Smooth muscle cell (in vitro differentiated cells): Measurements from ENCODE around the gene CAPNS2. TPM values are rescaled to one million over a fixed set of nuclear protein-coding genes. Genes with fewer than 3 reads are reported as not detected.

Experiments used
- DNase-seq: peaks from one replicate; lab custom pipeline; 2025; ENCODE audit not compliant: unreplicated experiment; lab: John Stamatoyannopoulos, UW
- H2AFZ ChIP-seq: fragments of 200-600 bp; sonication (generic); 2 replicates; pipeline ENCODE4 v1.6.0; 2016; ENCODE audit warnings: antibody characterized with exemption, low read depth, mild to moderate bottlenecking
- H3F3A ChIP-seq: fragments of 200-600 bp; sonication (generic); 2 replicates; pipeline ENCODE4 v1.6.0; 2017; ENCODE audit warnings: antibody characterized with exemption, low read depth
- H3K27ac ChIP-seq: fragments of 200-600 bp; sonication (generic); 2 replicates; pipeline ENCODE4 v1.5.1; 2016; ENCODE audit warnings: low read depth, mild to moderate bottlenecking
- H3K27me3 ChIP-seq: fragments of 200-600 bp; sonication (generic); 2 replicates; pipeline ENCODE4 v1.6.1; 2016; ENCODE audit warnings: low read depth, mild to moderate bottlenecking
- H3K36me3 ChIP-seq: fragments of 200-600 bp; sonication (generic); 2 replicates; pipeline ENCODE4 v1.5.1; 2016; ENCODE audit warnings: low read depth
- H3K4me1 ChIP-seq: fragments of 200-600 bp; sonication (generic); 2 replicates; pipeline ENCODE4 v1.5.1; 2016; ENCODE audit warnings: low read depth
- H3K4me2 ChIP-seq: fragments of 200-600 bp; sonication (generic); 2 replicates; pipeline ENCODE4 v1.6.0; 2016; ENCODE audit warnings: mild to moderate bottlenecking
- H3K4me3 ChIP-seq: fragments of 200-600 bp; sonication (generic); 2 replicates; pipeline ENCODE4 v1.5.1; 2016; ENCODE audit warnings: mild to moderate bottlenecking
- H3K79me2 ChIP-seq: fragments of 200-600 bp; sonication (generic); 2 replicates; pipeline ENCODE4 v1.6.0; 2016; ENCODE audit warnings: low read depth, mild to moderate bottlenecking
- H3K9ac ChIP-seq: fragments of 200-600 bp; sonication (generic); 2 replicates; pipeline ENCODE4 v1.6.0; 2016; ENCODE audit warnings: low read depth
- H3K9me3 ChIP-seq: fragments of 200-600 bp; sonication (generic); replicated peaks from 2 replicates; pipeline ENCODE4 v1.5.1; 2016; ENCODE audit warnings: low read depth
- H4K20me1 ChIP-seq: fragments of 200-600 bp; sonication (generic); 2 replicates; pipeline ENCODE4 v1.6.0; 2016; ENCODE audit warnings: low read depth
- WGBS: methylation state at CpG from one replicate; pipeline ENCODE4 v1.1.7; 2016; ENCODE audit warnings: low lambda C conversion rate; 5-methylcytosine and 5-hydroxymethylcytosine counted together
- polyA plus RNA-seq: library from polyadenylated mRNA; unstranded; fragments of >200 nt; fragmentation: Nextera tagmentation; extraction: Ambion mirVana; gene quantifications from 2 replicates; pipeline ENCODE4 v1.2.1, GENCODE V29; 2016
- total RNA-seq: library from RNA; depleted of rRNA; stranded (reverse); fragments of >200 nt; gene quantifications from 2 replicates; pipeline ENCODE4 v1.2.3, GENCODE V29; 2014
- TF ChIP-seq, protein P1 (sequence below): fragments of 200-600 bp; sonication (generic); IDR thresholded peaks from 2 replicates; pipeline ENCODE4 v1.5.1; 2017; ENCODE audit warnings: borderline replicate concordance, mild to moderate bottlenecking, antibody characterized with exemption; ENCODE audit not compliant: insufficient read depth, poor library complexity, severe bottlenecking

Gene CAPNS2
- total RNA-seq: 8.3 and 10.4 TPM in 2 replicates
- 3.0 and 5.5 TPM in 2 replicates for polyA plus RNA-seq

DNA sequence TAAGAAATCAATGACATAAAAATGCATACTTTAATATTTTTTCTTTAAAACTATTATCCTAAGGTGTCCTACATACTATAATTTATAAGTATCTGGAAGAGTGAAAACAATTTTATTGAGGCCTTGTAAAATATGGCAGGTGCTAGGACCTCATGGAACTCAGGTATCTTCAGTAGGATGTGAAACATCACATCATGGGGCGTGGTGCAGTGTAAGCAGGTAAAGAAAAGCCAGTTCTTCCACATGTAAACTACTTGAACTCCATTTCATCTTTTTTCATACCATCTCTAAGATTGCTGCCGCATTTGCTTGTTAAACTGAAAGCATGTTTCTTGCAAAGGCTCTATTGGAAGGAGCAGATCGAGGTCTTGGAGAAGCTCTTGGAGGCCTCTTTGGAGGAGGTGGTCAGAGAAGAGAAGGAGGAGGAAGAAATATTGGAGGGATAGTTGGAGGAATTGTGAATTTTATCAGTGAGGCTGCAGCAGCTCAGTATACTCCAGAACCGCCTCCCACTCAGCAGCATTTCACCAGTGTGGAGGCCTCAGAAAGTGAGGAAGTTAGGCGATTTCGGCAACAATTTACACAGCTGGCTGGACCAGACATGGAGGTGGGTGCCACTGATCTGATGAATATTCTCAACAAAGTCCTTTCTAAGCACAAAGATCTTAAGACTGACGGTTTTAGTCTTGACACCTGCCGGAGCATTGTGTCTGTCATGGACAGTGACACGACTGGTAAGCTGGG lies at the start of gene CAPNS2:
CAPNS2 (plus strand) TSS at position 253 of the 744 bp plus-strand sequence; CDS start at position 326, 73 bp downstream.
- TF ChIP-seq, protein P1, sequence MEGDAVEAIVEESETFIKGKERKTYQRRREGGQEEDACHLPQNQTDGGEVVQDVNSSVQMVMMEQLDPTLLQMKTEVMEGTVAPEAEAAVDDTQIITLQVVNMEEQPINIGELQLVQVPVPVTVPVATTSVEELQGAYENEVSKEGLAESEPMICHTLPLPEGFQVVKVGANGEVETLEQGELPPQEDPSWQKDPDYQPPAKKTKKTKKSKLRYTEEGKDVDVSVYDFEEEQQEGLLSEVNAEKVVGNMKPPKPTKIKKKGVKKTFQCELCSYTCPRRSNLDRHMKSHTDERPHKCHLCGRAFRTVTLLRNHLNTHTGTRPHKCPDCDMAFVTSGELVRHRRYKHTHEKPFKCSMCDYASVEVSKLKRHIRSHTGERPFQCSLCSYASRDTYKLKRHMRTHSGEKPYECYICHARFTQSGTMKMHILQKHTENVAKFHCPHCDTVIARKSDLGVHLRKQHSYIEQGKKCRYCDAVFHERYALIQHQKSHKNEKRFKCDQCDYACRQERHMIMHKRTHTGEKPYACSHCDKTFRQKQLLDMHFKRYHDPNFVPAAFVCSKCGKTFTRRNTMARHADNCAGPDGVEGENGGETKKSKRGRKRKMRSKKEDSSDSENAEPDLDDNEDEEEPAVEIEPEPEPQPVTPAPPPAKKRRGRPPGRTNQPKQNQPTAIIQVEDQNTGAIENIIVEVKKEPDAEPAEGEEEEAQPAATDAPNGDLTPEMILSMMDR: no peak
- Histone ChIP-seq H3K9me3 (no peaks in the 10 kb centered on the region), H3K4me2 (peak within 1 kb of the TSS; percentile 45), H2AFZ (no peak within 1 kb of the TSS), H3K27ac (peak within 1 kb of the TSS; percentile 43), H4K20me1 (no peaks in the 10 kb centered on the region), H3K9ac (peak within 1 kb of the TSS; percentile 6), H3K27me3 (no peaks in the 10 kb centered on the region), H3K79me2 (no peaks in the 10 kb centered on the region), H3K36me3 (no peaks in the 10 kb centered on the region), H3K4me3 (no peak within 1 kb of the TSS), H3K4me1 (no peaks in the 10 kb centered on the region), H3F3A (no peaks in the 10 kb centered on the region)
- DNase-seq: no peak
- WGBS: 96% methylated on average over 9 of the region's 9 CpGs

DNA sequence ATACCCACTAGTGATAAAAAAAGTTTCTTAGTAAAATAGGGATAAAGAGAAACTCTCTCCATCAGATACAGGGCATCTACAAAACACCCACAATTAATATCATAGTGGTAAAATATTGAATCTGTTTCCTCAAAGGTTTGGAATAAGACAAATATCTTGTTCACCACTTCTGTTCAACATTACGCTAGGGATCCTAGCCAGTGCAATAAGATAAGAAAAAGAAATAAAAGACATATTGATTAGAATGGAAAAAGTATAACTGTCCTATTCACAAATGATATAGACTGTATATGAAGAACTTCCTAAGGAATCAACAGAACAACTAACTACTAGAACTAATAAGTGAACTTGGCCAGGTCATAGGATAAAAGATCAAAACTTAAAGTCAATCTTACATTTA lies 44.7 kb upstream of the CAPNS2 start:
- Histone ChIP-seq H3K27me3 (no peaks in the 10 kb centered on the region), H3K4me3 (no peak overlapping the region), H3K9me3 (peaks cover 10% of the 10 kb centered on the region), H3K4me1 (no peaks in the 10 kb centered on the region), H4K20me1 (peaks cover 3% of the 10 kb centered on the region), H2AFZ (no peak overlapping the region), H3K4me2 (no peak overlapping the region), H3K36me3 (peaks cover 21% of the 10 kb centered on the region), H3K9ac (no peak overlapping the region), H3K79me2 (peaks cover 16% of the 10 kb centered on the region), H3F3A (no peaks in the 10 kb centered on the region), H3K27ac (no peak overlapping the region)
- TF ChIP-seq, protein P1: no peak
- DNase-seq: no peak
- WGBS: 0% methylated on average over 1 of the region's 1 CpG

DNA sequence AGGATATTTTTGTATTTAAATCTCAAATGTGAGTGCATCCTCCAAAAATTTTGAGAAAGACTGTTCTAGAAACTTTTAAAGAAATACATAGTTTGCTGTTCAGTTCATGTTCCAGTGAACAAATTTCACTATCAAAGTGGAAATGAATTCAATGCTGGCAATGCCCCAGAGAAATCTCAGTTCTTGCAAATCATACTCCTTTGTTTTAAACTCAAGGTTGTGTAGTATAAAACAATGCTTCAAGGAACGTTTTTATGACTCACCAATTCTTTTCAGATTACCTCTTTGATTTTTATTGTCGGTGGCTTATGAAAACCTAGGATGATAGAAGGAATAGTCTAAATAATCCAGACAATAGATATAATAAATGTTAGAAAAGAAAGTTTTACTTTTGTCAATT lies 40.0 kb upstream of the CAPNS2 start:
- H3K27ac ChIP-seq: no peak overlapping the region
- DNase-seq: no peak
- H3K9me3 ChIP-seq: peaks cover 10% of the 10 kb centered on the region
- no peak overlapping the region for H3K4me2 ChIP-seq
- 75% methylated on average over 2 of the region's 2 CpGs for WGBS
- H2AFZ ChIP-seq: no peak overlapping the region
- peaks cover 3% of the 10 kb centered on the region for H4K20me1 ChIP-seq
- TF ChIP-seq, protein P1: no peak
- H3K4me1 ChIP-seq: no peaks in the 10 kb centered on the region
- H3K4me3 ChIP-seq: no peak overlapping the region
- H3K36me3 ChIP-seq: peaks cover 8% of the 10 kb centered on the region
- H3F3A ChIP-seq: no peaks in the 10 kb centered on the region
- H3K27me3 ChIP-seq: no peaks in the 10 kb centered on the region
- no peak overlapping the region for H3K9ac ChIP-seq
- peaks cover 3% of the 10 kb centered on the region for H3K79me2 ChIP-seq

DNA sequence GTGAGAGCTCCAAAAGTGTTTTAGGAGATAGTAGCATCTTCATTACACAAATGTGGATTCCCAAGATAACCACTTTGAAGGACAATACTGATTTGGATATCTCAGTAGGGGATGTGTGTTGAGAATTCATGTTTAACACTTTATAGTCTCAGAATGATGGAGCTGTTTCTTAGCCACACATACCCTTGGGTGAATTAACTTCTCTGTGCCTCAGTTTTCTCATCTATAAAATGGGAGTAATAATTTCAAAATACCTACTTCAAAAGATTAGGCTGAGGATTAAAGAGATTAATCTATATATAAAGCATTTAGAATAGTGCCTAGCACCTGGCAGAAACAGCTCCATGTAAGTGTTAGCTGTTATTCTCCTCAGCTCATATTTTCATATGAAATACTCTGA lies 38.6 kb upstream of the CAPNS2 start:
- Histone ChIP-seq H3K9ac (no peak overlapping the region), H3F3A (no peaks in the 10 kb centered on the region), H3K4me1 (no peaks in the 10 kb centered on the region), H2AFZ (no peak overlapping the region), H3K27ac (no peak overlapping the region), H3K4me2 (no peak overlapping the region), H3K36me3 (no peaks in the 10 kb centered on the region), H3K27me3 (no peaks in the 10 kb centered on the region), H3K9me3 (no peaks in the 10 kb centered on the region), H3K4me3 (no peak overlapping the region), H4K20me1 (peaks cover 3% of the 10 kb centered on the region), H3K79me2 (peaks cover 2% of the 10 kb centered on the region)
- TF ChIP-seq, protein P1: no peak
- no peak for DNase-seq
